ENCODE results near the gene CFAP100. TPM values are rescaled to one million over a fixed set of nuclear protein-coding genes. Genes with fewer than 3 reads are reported as not detected.

Gene CFAP100
- total RNA-seq, 1 donor from 2014 or later = not detected

- DNase-seq (ENCODE audit: low spot score) = no peak
- Mint-ChIP-seq H3K36me3 (ENCODE audit: low read depth, unreplicated experiment) (no peaks in the 10 kb centered on the region), H3K27ac (ENCODE audit: unreplicated experiment) (no peak overlapping the region), H3K4me3 (ENCODE audit: unreplicated experiment) (peak overlapping the region; percentile 89), H3K9me3 (ENCODE audit: unreplicated experiment) (no peaks in the 10 kb centered on the region), H3K27me3 (ENCODE audit: unreplicated experiment) (peaks cover 11% of the 10 kb centered on the region), H3K4me1 (ENCODE audit: unreplicated experiment) (peaks cover 11% of the 10 kb centered on the region)
- TF ChIP-seq CTCF (IDR thresholded peaks at IDR 0.05; ENCODE audit: unreplicated experiment) = no peak
Measured at GRCh38 chr3:126356373-126357264, 38.1 kb upstream of the CFAP100 start.

DNA sequence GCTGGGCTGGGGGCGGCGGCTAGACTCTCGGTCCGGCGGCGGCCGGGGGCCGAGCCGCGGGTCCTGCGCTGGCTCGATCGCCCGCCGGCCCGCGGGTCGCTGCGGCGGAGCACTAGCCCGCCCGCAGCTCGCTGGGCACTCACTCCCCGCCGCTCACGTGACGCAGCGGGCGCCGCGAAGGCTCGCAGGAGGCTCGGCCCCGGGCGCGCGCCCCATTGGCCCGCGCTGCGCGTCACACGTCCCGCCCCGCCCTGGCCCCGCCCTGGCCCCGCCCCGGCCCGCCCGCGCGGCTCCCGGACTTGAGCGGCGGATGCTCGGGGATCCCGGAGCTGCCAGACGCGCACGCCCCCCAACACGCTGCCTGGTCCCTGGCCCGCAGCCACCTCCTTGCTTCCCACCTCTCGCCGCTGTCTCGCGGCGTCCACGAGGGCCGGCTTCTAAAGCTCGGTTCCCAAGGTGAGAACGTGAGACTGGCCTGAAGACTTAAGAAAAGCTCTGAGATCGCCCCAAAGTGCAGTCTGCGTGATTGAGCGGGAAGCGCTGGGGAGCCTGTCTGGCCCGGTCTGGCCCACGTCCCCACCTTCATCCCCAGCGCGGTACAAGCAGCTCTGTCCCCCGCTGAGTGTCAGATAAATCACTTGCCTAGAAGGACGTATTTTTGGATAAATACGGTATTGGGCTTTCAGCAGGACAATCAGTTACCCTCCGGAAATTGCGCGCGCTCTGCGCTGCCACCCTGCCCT is 37.2 kb upstream of the CFAP100 start, which contains the start of gene KLF15:
KLF15 (minus strand) TSS at position 114 of the 743 bp plus-strand sequence. CDS start 4,486 bp downstream, outside the sequence.
- DNase-seq (ENCODE audit: low spot score) = peak; percentile 83
- H3K4me3 Mint-ChIP-seq (ENCODE audit: unreplicated experiment) = peak within 1 kb of the TSS; percentile 89
- H3K27ac Mint-ChIP-seq (ENCODE audit: unreplicated experiment) = no peak within 1 kb of the TSS

DNA sequence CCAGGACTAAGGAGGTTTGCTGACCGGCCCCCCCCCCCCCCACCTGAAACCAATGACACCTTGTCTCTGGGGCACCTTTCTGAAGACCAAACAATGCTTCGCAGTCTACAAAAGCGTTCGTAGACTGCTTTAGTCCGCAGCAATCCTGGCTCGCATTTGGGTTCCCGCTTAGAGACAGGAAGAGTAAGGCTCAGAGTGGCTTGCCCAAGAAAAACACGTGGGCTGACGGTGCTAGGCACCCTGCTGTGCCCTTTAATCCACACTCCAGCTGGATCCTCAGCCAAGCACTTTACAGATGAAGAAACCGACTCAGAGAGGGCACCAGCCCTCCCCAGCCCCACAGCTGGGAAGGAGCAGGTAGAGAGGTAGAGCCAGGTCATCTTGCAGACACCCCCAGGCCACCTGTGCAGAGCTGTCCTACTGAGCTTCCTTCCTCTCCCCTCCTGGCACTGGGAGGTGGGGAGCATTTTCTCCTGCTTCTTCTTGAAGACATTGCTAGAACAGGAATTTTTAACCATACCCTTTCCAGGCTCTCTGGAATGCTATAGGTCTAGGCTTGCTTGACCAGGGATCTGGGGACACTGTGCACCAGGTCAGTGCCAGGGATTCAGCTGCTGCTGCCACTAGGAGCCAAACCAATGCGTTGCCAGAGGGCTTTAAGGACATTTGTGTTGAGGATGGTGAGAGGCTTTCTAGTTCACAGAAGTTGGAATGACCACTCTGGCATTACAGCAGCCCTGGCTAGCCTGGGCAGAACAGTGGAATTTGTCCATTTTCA is 36.5 kb upstream of the CFAP100 start:
- Mint-ChIP-seq H3K9me3 (ENCODE audit: unreplicated experiment) (no peaks in the 10 kb centered on the region), H3K4me3 (ENCODE audit: unreplicated experiment) (peak overlapping the region; percentile 62), H3K4me1 (ENCODE audit: unreplicated experiment) (peaks cover 11% of the 10 kb centered on the region), H3K36me3 (ENCODE audit: low read depth, unreplicated experiment) (no peaks in the 10 kb centered on the region), H3K27ac (ENCODE audit: unreplicated experiment) (no peak overlapping the region), H3K27me3 (ENCODE audit: unreplicated experiment) (peaks cover 11% of the 10 kb centered on the region)
- TF ChIP-seq CTCF (IDR thresholded peaks at IDR 0.05; ENCODE audit: unreplicated experiment) = no peak
- no peak for DNase-seq (ENCODE audit: low spot score)

More for the DNA sequence above, 37.2 kb upstream of the CFAP100 start, which contains the start of gene KLF15:
- Mint-ChIP-seq H3K9me3 (ENCODE audit: unreplicated experiment) (no peaks in the 10 kb centered on the region), H3K4me1 (ENCODE audit: unreplicated experiment) (peaks cover 11% of the 10 kb centered on the region), H3K27me3 (ENCODE audit: unreplicated experiment) (peaks cover 11% of the 10 kb centered on the region), H3K36me3 (ENCODE audit: low read depth, unreplicated experiment) (no peaks in the 10 kb centered on the region)
- no peak for TF ChIP-seq CTCF (IDR thresholded peaks at IDR 0.05; ENCODE audit: unreplicated experiment)

- no peak overlapping the region for H3K27ac Mint-ChIP-seq (ENCODE audit: unreplicated experiment)
- peaks cover 11% of the 10 kb centered on the region for H3K4me1 Mint-ChIP-seq (ENCODE audit: unreplicated experiment)
- no peak overlapping the region for H3K4me3 Mint-ChIP-seq (ENCODE audit: unreplicated experiment)
- H3K9me3 Mint-ChIP-seq (ENCODE audit: unreplicated experiment) = no peaks in the 10 kb centered on the region
- no peak for TF ChIP-seq CTCF (IDR thresholded peaks at IDR 0.05; ENCODE audit: unreplicated experiment)
- no peak for DNase-seq (ENCODE audit: low spot score)
- no peaks in the 10 kb centered on the region for H3K36me3 Mint-ChIP-seq (ENCODE audit: low read depth, unreplicated experiment)
- H3K27me3 Mint-ChIP-seq (ENCODE audit: unreplicated experiment) = peaks cover 11% of the 10 kb centered on the region
Measured at GRCh38 chr3:126358816-126359181, 35.9 kb upstream of the CFAP100 start.

Measured in endothelial cell (in vitro differentiated cells).